Fibroblast of skin of left biceps (primary cell): ENCODE results near the gene CFAP54.

Source experiments
- DNase-seq, 2 experiments: peaks; one replicate each; pipeline ENCODE4 v3.0.0-alpha.2; 2013; ENCODE audit warnings: low read depth in 2 of 2

CFAP54 gene

GRCh38 chr12:96822641-96823040 lies 333.3 kb downstream of the CFAP54 start:
- no peak for DNase-seq

GRCh38 chr12:96824074-96824837 lies 334.9 kb downstream of the CFAP54 start:
- DNase-seq: no peak

- DNase-seq: no peak
Observed at GRCh38 chr12:96824838-96825236, 335.5 kb downstream of the CFAP54 start.

GRCh38 chr12:96828169-96828789 lies 338.9 kb downstream of the CFAP54 start:
- no peak for DNase-seq

- DNase-seq: no peak
Observed at GRCh38 chr12:96829354-96829753, 340.0 kb downstream of the CFAP54 start.

GRCh38 chr12:96831346-96831745 lies 342.0 kb downstream of the CFAP54 start:
- DNase-seq: no peak

- no peak for DNase-seq
Observed at GRCh38 chr12:96846293-96846692, 356.9 kb downstream of the CFAP54 start.

GRCh38 chr12:96850676-96851075 lies 361.3 kb downstream of the CFAP54 start:
- no peak for DNase-seq

- no peak for DNase-seq
Observed at GRCh38 chr12:96858162-96858561, 368.8 kb downstream of the CFAP54 start.

GRCh38 chr12:96861656-96862055 lies 372.3 kb downstream of the CFAP54 start:
- DNase-seq: peak in 1 of 2 experiments; percentile 12

- no peak for DNase-seq
Observed at GRCh38 chr12:96862326-96862725, 372.9 kb downstream of the CFAP54 start.

GRCh38 chr12:96864335-96864734 lies 375.0 kb downstream of the CFAP54 start:
- no peak for DNase-seq

GRCh38 chr12:96866801-96867590 lies 377.6 kb downstream of the CFAP54 start:
- no peak for DNase-seq

GRCh38 chr12:96870946-96871345 lies 381.6 kb downstream of the CFAP54 start:
- DNase-seq: no peak

- DNase-seq: no peak
Observed at GRCh38 chr12:96872961-96873360, 383.6 kb downstream of the CFAP54 start.

- DNase-seq: no peak
Observed at GRCh38 chr12:96874211-96874610, 384.8 kb downstream of the CFAP54 start.

- DNase-seq: no peak
Observed at GRCh38 chr12:96876966-96877365, 387.6 kb downstream of the CFAP54 start.

GRCh38 chr12:96878704-96879103 lies 389.3 kb downstream of the CFAP54 start:
- peak; percentile 88 for DNase-seq

- DNase-seq: no peak
Observed at GRCh38 chr12:96879301-96879700, 389.9 kb downstream of the CFAP54 start.

GRCh38 chr12:96880220-96880619 lies 390.8 kb downstream of the CFAP54 start:
- DNase-seq: no peak

GRCh38 chr12:96881608-96882007 lies 392.2 kb downstream of the CFAP54 start:
- DNase-seq: no peak

- no peak for DNase-seq
Observed at GRCh38 chr12:96882862-96883261, 393.5 kb downstream of the CFAP54 start.

- no peak for DNase-seq
Observed at GRCh38 chr12:96883571-96883970, 394.2 kb downstream of the CFAP54 start.
